Measurements from ENCODE around the gene DCANP1. TPM values are rescaled to one million over a fixed set of nuclear protein-coding genes. Genes with fewer than 3 reads are reported as not detected.

Gene DCANP1
- total RNA-seq, 1 experiment from 2014 or later, result not detected

- no peak for TF ChIP-seq FOXP4 (CRISPR knock-in tag; IDR thresholded peaks at IDR 0.05)
- no peak for TF ChIP-seq ARID4B (CRISPR knock-in tag; IDR thresholded peaks at IDR 0.05; ENCODE audit: borderline replicate concordance)
- TF ChIP-seq SOX15 (CRISPR knock-in tag; IDR thresholded peaks at IDR 0.05), result no peak
- no peak for TF ChIP-seq GABPB1 (CRISPR knock-in tag; IDR thresholded peaks at IDR 0.05)
- TF ChIP-seq ERG (CRISPR knock-in tag; IDR thresholded peaks at IDR 0.05), result no peak
- TF ChIP-seq ATF6 (CRISPR knock-in tag; IDR thresholded peaks at IDR 0.05), result no peak
- no peak for TF ChIP-seq NR1H2 (CRISPR knock-in tag; IDR thresholded peaks at IDR 0.05)
- no peak for TF ChIP-seq CREB1 (CRISPR knock-in tag; IDR thresholded peaks at IDR 0.05)
- no peak for TF ChIP-seq ZNF281 (CRISPR knock-in tag; IDR thresholded peaks at IDR 0.05)
- no peak for TF ChIP-seq CTCF (IDR thresholded peaks at IDR 0.05)
- TF ChIP-seq ZNF512 (CRISPR knock-in tag; IDR thresholded peaks at IDR 0.05; ENCODE audit: borderline replicate concordance), result no peak
- Mint-ChIP-seq H3K27ac (no peak overlapping the region), H3K4me1 (peaks cover 9% of the 10 kb centered on the region), H3K27me3 (ENCODE audit: low read depth) (peaks cover 4% of the 10 kb centered on the region; the same call in 1 of the 2 replicates), H3K4me3 (no peak overlapping the region), H3K36me3 (no peaks in the 10 kb centered on the region), H3K9me3 (no peaks in the 10 kb centered on the region)
- ChIA-PET CTCF (interaction anchor here (0.9 to 2.9 kb wide), 6 partner anchors 11 to 120 kb away, joined by 3 to 14 read pairs (median 4); no protein-coding TSS in a partner anchor), POLR2A (no interaction called here)
- ATAC-seq (no peak), DNase-seq (ENCODE audit: low spot score) (no peak)
Measured at GRCh38 chr5:135446206-135446605, 942 bp downstream of the DCANP1 start.

All from WTC11 (cell line).